Transverse colon (tissue), 4 donors: Measurements from ENCODE around the gene NLGN4Y.

Experiments
- CTCF ChIP-seq, 5 experiments: fragments of 200-600 bp in 3 of 5; fragments of 450-650 bp in 2 of 5; sonication (generic) in 3 of 5; IDR thresholded peaks; 1 replicate in 2 of 5; 2 replicates in 3 of 5; pipeline ENCODE4 v1.5.1; 2016 to 2017; ENCODE audit warnings: antibody characterized with exemption in 5 of 5, inconsistent platforms in 3 of 5, mild to moderate bottlenecking in 2 of 5, moderate library complexity in 1 of 5
- EP300 ChIP-seq: sonication (generic); formaldehyde crosslinking; IDR thresholded peaks from one replicate; pipeline ENCODE4 v1.6.1; 2017; ENCODE audit warnings: antibody characterized with exemption, low read depth
- POLR2A ChIP-seq: fragments of 450-650 bp; IDR thresholded peaks from one replicate; pipeline ENCODE4 v1.6.1; 2016; ENCODE audit warnings: antibody characterized with exemption, mild to moderate bottlenecking, moderate library complexity
- POLR2AphosphoS5 ChIP-seq, 3 donors: sonication (generic); formaldehyde crosslinking; IDR thresholded peaks; one replicate each; pipeline ENCODE4 v1.6.1; 2016; ENCODE audit warnings: antibody characterized with exemption in 3 of 3

GRCh38 chrY:14504592-14504991 lies 19.7 kb upstream of the NLGN4Y start:
- TF ChIP-seq POLR2A (no peak), CTCF (IDR thresholded peaks at IDR 0.05) (no peak), POLR2AphosphoS5 (IDR thresholded peaks at IDR 0.05) (no peak), EP300 (no peak)
